Activated naive CD8-positive, alpha-beta T cell treated with anti-CD3 and anti-CD28 coated beads for 36 hours (primary cell): Measurements from ENCODE around the gene MGAT4B. TPM values are rescaled to one million over a fixed set of nuclear protein-coding genes. Genes with fewer than 3 reads are reported as not detected.

Experiments used
- total RNA-seq, 2 experiments: library from RNA; stranded (reverse); gene quantifications; one replicate each; pipeline ENCODE4 v1.2.3, GENCODE V29; 2021

The MGAT4B gene
- total RNA-seq, 2 experiments from 2014 or later: 67.9 to 71.5 TPM

Other genes starting within 250 kb of the MGAT4B start
- gene HNRNPH1, start 183.2 kb downstream of the MGAT4B start, total RNA-seq: 100 to 1,000 TPM; 840 to 912 TPM
- 1 to 10 TPM in 1 of 2 experiments, under 1 TPM in 1; 0.68 to 1.1 TPM for gene CBY3, start 125.8 kb downstream of the MGAT4B start, total RNA-seq
- 100 to 1,000 TPM; 535 to 571 TPM for gene CANX, start 107.9 kb downstream of the MGAT4B start, total RNA-seq
- 10 to 100 TPM; 24.1 to 24.2 TPM for gene MAML1, start 74.0 kb downstream of the MGAT4B start, total RNA-seq
- gene LTC4S, start 12.9 kb downstream of the MGAT4B start, total RNA-seq: under 1 TPM in 1 of 2 experiments, not detected in 1; 0.29 TPM
- gene SQSTM1, start 14.0 kb upstream of the MGAT4B start, total RNA-seq: 100 to 1,000 TPM; 111 to 117 TPM
- gene MRNIP, start 52.0 kb upstream of the MGAT4B start, total RNA-seq: 10 to 100 TPM; 12.3 to 13.9 TPM
- gene TBC1D9B, start 101.0 kb upstream of the MGAT4B start, total RNA-seq: 10 to 100 TPM; 73.1 to 74.9 TPM